HG03135 (cell line): ENCODE data around the gene PLD4.
"Not testable (repeated sequence)": the region's sequence is repeated elsewhere in the genome, so short reads cannot be mapped to it uniquely, and the experiment has no call there.

ENCODE experiments used
- ATAC-seq: cut with Tn5 transposase; IDR thresholded peaks from one replicate; pipeline ENCODE4 v1.9.1; 2021; ENCODE audit warnings: mild to moderate bottlenecking, moderate library complexity; ENCODE audit not compliant: unreplicated experiment

The PLD4 gene

GRCh38 chr14:104924421-104925213 is at the start of gene PLD4:
PLD4 (plus strand) TSS chr14:104924879; CDS start chr14:104927141, 2,262 bp downstream.
- no peak for ATAC-seq

GRCh38 chr14:104875412-104875751 is 49.3 kb upstream of the PLD4 start:
- ATAC-seq = no peak

GRCh38 chr14:104875811-104876210 is 48.9 kb upstream of the PLD4 start:
- ATAC-seq = no peak

- no peak for ATAC-seq
Measured at GRCh38 chr14:104876251-104876699, 48.4 kb upstream of the PLD4 start.

- ATAC-seq = no peak
Measured at GRCh38 chr14:104877066-104877805, 47.4 kb upstream of the PLD4 start.

- no peak for ATAC-seq
Measured at GRCh38 chr14:104877806-104878550, 46.7 kb upstream of the PLD4 start.

- ATAC-seq = no peak
Measured at GRCh38 chr14:104878582-104878981, 46.1 kb upstream of the PLD4 start.

GRCh38 chr14:104879201-104879982 is 45.3 kb upstream of the PLD4 start:
- ATAC-seq = no peak

- no peak for ATAC-seq
Measured at GRCh38 chr14:104879983-104880565, 44.6 kb upstream of the PLD4 start.

- no peak for ATAC-seq
Measured at GRCh38 chr14:104880584-104881210, 44.0 kb upstream of the PLD4 start.

GRCh38 chr14:104881369-104881979 is 43.2 kb upstream of the PLD4 start:
- no peak for ATAC-seq

- ATAC-seq = no peak
Measured at GRCh38 chr14:104882325-104882973, 42.2 kb upstream of the PLD4 start.

GRCh38 chr14:104882991-104883660 is 41.6 kb upstream of the PLD4 start:
- ATAC-seq = no peak

GRCh38 chr14:104883681-104884361 is 40.9 kb upstream of the PLD4 start:
- no peak for ATAC-seq

GRCh38 chr14:104884381-104884780 is 40.3 kb upstream of the PLD4 start:
- not testable (repeated sequence) for ATAC-seq

- ATAC-seq = no peak
Measured at GRCh38 chr14:104885031-104885972, 39.4 kb upstream of the PLD4 start.
